Neural cell (in vitro differentiated cells): ENCODE measurements around the gene NUDCD2. TPM values are rescaled to one million over a fixed set of nuclear protein-coding genes. Genes with fewer than 3 reads are reported as not detected.

Experiments
- H2AFZ ChIP-seq: fragments of 200-600, 300-800 bp; sonication (generic), shearing (Covaris generic); 2 replicates; pipeline ENCODE4 v1.6.0; 2014; ENCODE audit warnings: low read depth, mild to moderate bottlenecking, antibody characterized with exemption, low read length, moderate library complexity
- H3F3A ChIP-seq: fragments of 200-600 bp; shearing (Covaris generic); 2 replicates; pipeline ENCODE4 v1.6.1; 2016; ENCODE audit warnings: mild to moderate bottlenecking, moderate library complexity, mixed read lengths, antibody characterized with exemption, low read length; ENCODE audit not compliant: insufficient read depth, poor library complexity, severe bottlenecking
- H3K27ac ChIP-seq: fragments of 200-600, 300-800 bp; sonication (generic), shearing (Covaris generic); 2 replicates; pipeline ENCODE4 v1.5.1; 2014; ENCODE audit warnings: mild to moderate bottlenecking, low read length, moderate library complexity
- H3K27me3 ChIP-seq: fragments of 300-800, 200-600 bp; sonication (generic), shearing (Covaris generic); 2 replicates; pipeline ENCODE4 v1.6.0; 2014; ENCODE audit warnings: mild to moderate bottlenecking, low read depth, low read length, moderate library complexity; ENCODE audit not compliant: insufficient read depth
- H3K36me3 ChIP-seq: fragments of 300-800, 200-600 bp; sonication (generic), shearing (Covaris generic); 2 replicates; pipeline ENCODE4 v1.5.1; 2014; ENCODE audit warnings: mild to moderate bottlenecking, antibody characterized with exemption, low read length, moderate library complexity; ENCODE audit not compliant: insufficient read depth
- H3K4me2 ChIP-seq: fragments of 300-800, 200-600 bp; sonication (generic), shearing (Covaris generic); 2 replicates; pipeline ENCODE4 v1.6.0; 2014; ENCODE audit warnings: mild to moderate bottlenecking, low read length
- H3K4me3 ChIP-seq: fragments of 300-800, 200-600 bp; sonication (generic), shearing (Covaris generic); 2 replicates; pipeline ENCODE4 v1.5.1; 2014; ENCODE audit warnings: mild to moderate bottlenecking, low read length, moderate library complexity
- H3K79me2 ChIP-seq: fragments of 200-600 bp; shearing (Covaris generic); replicated peaks from 2 replicates; pipeline ENCODE4 v1.6.0; 2014; ENCODE audit warnings: mild to moderate bottlenecking, low read length, moderate library complexity; ENCODE audit not compliant: insufficient read depth
- H3K9ac ChIP-seq: fragments of 300-800, 200-600 bp; sonication (generic), shearing (Covaris generic); 2 replicates; pipeline ENCODE4 v1.6.1; 2016; ENCODE audit warnings: mild to moderate bottlenecking, low read length, mixed read lengths
- H3K9me2 ChIP-seq: fragments of 200-600 bp; shearing (Covaris generic); 2 replicates; pipeline ENCODE4 v1.6.1; 2016; ENCODE audit warnings: mild to moderate bottlenecking, low read length, mixed read lengths; ENCODE audit not compliant: insufficient read depth
- H3K9me3 ChIP-seq: fragments of 200-600, 300-800 bp; sonication (generic), shearing (Covaris generic); 2 replicates; pipeline ENCODE4 v1.6.1; 2016; ENCODE audit warnings: mild to moderate bottlenecking, mixed run types, low read length, moderate library complexity, mixed read lengths
- H4K20me1 ChIP-seq: fragments of 200-600 bp; shearing (Covaris generic); 2 replicates; pipeline ENCODE4 v1.6.1; 2016; ENCODE audit warnings: mild to moderate bottlenecking, mixed run types; ENCODE audit not compliant: insufficient read depth
- CTCF ChIP-seq: fragments of 450-650 bp; IDR thresholded peaks from 2 replicates; pipeline ENCODE4 v1.5.1; 2014; ENCODE audit warnings: antibody characterized with exemption, mild to moderate bottlenecking, moderate library complexity; ENCODE audit not compliant: poor library complexity, severe bottlenecking
- EP300 ChIP-seq: fragments of 450-650 bp; conservative IDR thresholded peaks from 2 replicates; pipeline ENCODE4 v1.6.1; 2014; ENCODE audit warnings: antibody characterized with exemption, mild to moderate bottlenecking, moderate library complexity; ENCODE audit not compliant: poor library complexity, severe bottlenecking
- EZH2 ChIP-seq: fragments of 200-600, 300-800 bp; shearing (Covaris generic), sonication (generic); IDR thresholded peaks from 2 replicates; pipeline ENCODE4 v1.6.1; 2014; ENCODE audit warnings: antibody characterized with exemption, low read length, borderline replicate concordance, mild to moderate bottlenecking; ENCODE audit not compliant: insufficient read depth, poor library complexity, severe bottlenecking
- MXI1 ChIP-seq: fragments of 450-650 bp; conservative IDR thresholded peaks from 2 replicates; pipeline ENCODE4 v1.6.1; 2014; ENCODE audit warnings: antibody characterized with exemption, mild to moderate bottlenecking; ENCODE audit not compliant: poor library complexity, severe bottlenecking
- POLR2AphosphoS5 ChIP-seq: IDR thresholded peaks from 2 replicates; pipeline ENCODE4 v1.6.1; 2012
- RAD21 ChIP-seq: fragments of 450-650 bp; conservative IDR thresholded peaks from 2 replicates; pipeline ENCODE4 v1.6.1; 2014; ENCODE audit warnings: antibody characterized with exemption, mild to moderate bottlenecking, moderate library complexity
- REST ChIP-seq: IDR thresholded peaks from 2 replicates; pipeline ENCODE4 v1.6.1; 2012; ENCODE audit warnings: borderline replicate concordance
- SMC3 ChIP-seq: fragments of 450-650 bp; conservative IDR thresholded peaks from 2 replicates; pipeline ENCODE4 v1.6.1; 2014; ENCODE audit warnings: antibody characterized with exemption, mild to moderate bottlenecking, moderate library complexity; ENCODE audit not compliant: poor library complexity
- TAF1 ChIP-seq: IDR thresholded peaks from 2 replicates; pipeline ENCODE4 v1.6.1; 2012; ENCODE audit warnings: low read depth
- polyA minus RNA-seq: library from RNA; depleted of rRNA, polyadenylated mRNA; stranded (reverse); fragments of >200 nt; gene quantifications from 2 replicates; pipeline ENCODE4 v1.2.3, GENCODE V29; 2014
- polyA plus RNA-seq: library from polyadenylated mRNA; depleted of rRNA; stranded (reverse); fragments of >200 nt; gene quantifications from 2 replicates; pipeline ENCODE4 v1.2.3, GENCODE V29; 2014

Gene NUDCD2
- polyA plus RNA-seq = 17.7 and 28.2 TPM in 2 replicates
- 16.6 and 21.8 TPM in 2 replicates for polyA minus RNA-seq

- H3K27me3 ChIP-seq = no peaks in the 10 kb centered on the region
- peaks cover 20% of the 10 kb centered on the region for H3K79me2 ChIP-seq
- peaks cover 3% of the 10 kb centered on the region for H3F3A ChIP-seq
- peak within 1 kb of the TSS; percentile 90 for H3K4me2 ChIP-seq
- no peaks in the 10 kb centered on the region for H3K36me3 ChIP-seq
- peak within 1 kb of the TSS; percentile 85 for H2AFZ ChIP-seq
- H3K9me2 ChIP-seq = no peaks in the 10 kb centered on the region
- H3K27ac ChIP-seq = peak within 1 kb of the TSS; percentile 87
- no peaks in the 10 kb centered on the region for H3K9me3 ChIP-seq
- H3K9ac ChIP-seq = peak within 1 kb of the TSS; percentile 82
- H4K20me1 ChIP-seq = no peaks in the 10 kb centered on the region
- TF ChIP-seq POLR2AphosphoS5 (peak; percentile 97), RAD21 (peak; percentile 62), EP300 (peak; percentile 64), EZH2 (no peak), REST (peak; percentile 84), CTCF (peak; percentile 74), TAF1 (peak; percentile 95), SMC3 (peak; percentile 62), MXI1 (peak; percentile 97)
- peak within 1 kb of the TSS; percentile 76 for H3K4me3 ChIP-seq
Observed at GRCh38 chr5:163459819-163460561, at the start of gene NUDCD2. Gene NUDCD2 (minus strand): TSS chr5:163460102. CDS start chr5:163460050, 52 bp downstream.

GRCh38 chr5:163509291-163509951 is 49.5 kb upstream of the NUDCD2 start:
- Histone ChIP-seq H2AFZ (no peak overlapping the region), H3F3A (no peaks in the 10 kb centered on the region)
- TF ChIP-seq EZH2 (no peak), POLR2AphosphoS5 (no peak), REST (no peak), RAD21 (no peak), EP300 (no peak), TAF1 (no peak), MXI1 (no peak), SMC3 (no peak), CTCF (no peak)

More at GRCh38 chr5:163509291-163509951, 49.5 kb upstream of the NUDCD2 start:
- no peak overlapping the region for H3K4me2 ChIP-seq
- H4K20me1 ChIP-seq = no peaks in the 10 kb centered on the region
- H3K4me3 ChIP-seq = no peak overlapping the region
- H3K9me3 ChIP-seq = no peaks in the 10 kb centered on the region
- no peaks in the 10 kb centered on the region for H3K27me3 ChIP-seq
- H3K36me3 ChIP-seq = peaks cover 9% of the 10 kb centered on the region
- H3K27ac ChIP-seq = no peak overlapping the region
- no peaks in the 10 kb centered on the region for H3K9me2 ChIP-seq
- H3K9ac ChIP-seq = no peak overlapping the region
- H3K79me2 ChIP-seq = peaks cover 72% of the 10 kb centered on the region
